Activated naive CD8-positive, alpha-beta T cell treated with anti-CD3 and anti-CD28 coated beads, Interleukin-2, amount 10 ng/mL, durations not matched to agents 7 days and 5 days (primary cell): ENCODE data around the gene AVEN. TPM values are rescaled to one million over a fixed set of nuclear protein-coding genes. Genes with fewer than 3 reads are reported as not detected.

Experiments used
- ATAC-seq: fragments of 150-1000 bp; cut with Tn5 transposase; one replicate; pipeline ENCODE4 v1.10.0; 2021; ENCODE audit warnings: low read depth, moderate library complexity
- POLR2A ChIA-PET: fragments of 350-600 bp; sonication (Branson Sonifier 250); formaldehyde crosslinking; loops from one replicate; lab custom pipeline; 2021; ENCODE audit warnings: antibody characterized with exemption; lab: Charles Lee
- DNase-seq: peaks from one replicate; pipeline ENCODE4 v3.0.0; 2021
- H3K27ac Mint-ChIP-seq: one replicate; pipeline ENCODE4 v1.8.0; 2022; ENCODE audit warnings: mild to moderate bottlenecking, mixed read lengths
- H3K27me3 Mint-ChIP-seq: one replicate; pipeline ENCODE4 v1.8.0; 2022; ENCODE audit warnings: mild to moderate bottlenecking, moderate library complexity, mixed read lengths
- H3K36me3 Mint-ChIP-seq: one replicate; pipeline ENCODE4 v1.8.0; 2021; ENCODE audit warnings: mild to moderate bottlenecking, mixed read lengths
- H3K4me1 Mint-ChIP-seq: one replicate; pipeline ENCODE4 v1.8.0; 2021; ENCODE audit warnings: mixed read lengths
- H3K4me3 Mint-ChIP-seq: one replicate; pipeline ENCODE4 v1.8.0; 2022; ENCODE audit warnings: mild to moderate bottlenecking, moderate library complexity, mixed read lengths
- H3K9me3 Mint-ChIP-seq: one replicate; pipeline ENCODE4 v1.8.0; 2021; ENCODE audit warnings: mixed read lengths
- total RNA-seq, 2 experiments: library from RNA; stranded (reverse); gene quantifications; one replicate each; pipeline ENCODE4 v1.2.3, GENCODE V29; 2021

AVEN gene
- total RNA-seq, 2 experiments from 2014 or later, result 6.1 to 6.3 TPM

GRCh38 chr15:33910741-33911140 lies 128.3 kb downstream of the AVEN start:
- DNase-seq, result no peak
- Mint-ChIP-seq H3K9me3 (no peaks in the 10 kb centered on the region), H3K4me3 (no peak overlapping the region), H3K4me1 (peaks cover 1% of the 10 kb centered on the region), H3K36me3 (peaks cover 1% of the 10 kb centered on the region), H3K27me3 (no peaks in the 10 kb centered on the region), H3K27ac (no peak overlapping the region)
- POLR2A ChIA-PET, result no interaction called here
- no peak for ATAC-seq

- Mint-ChIP-seq H3K27me3 (no peaks in the 10 kb centered on the region), H3K27ac (no peak overlapping the region), H3K4me3 (no peak overlapping the region), H3K36me3 (no peaks in the 10 kb centered on the region), H3K9me3 (no peaks in the 10 kb centered on the region), H3K4me1 (peaks cover under 1% of the 10 kb centered on the region)
- DNase-seq (no peak), ATAC-seq (no peak)
- POLR2A ChIA-PET, result no interaction called here
Observed at GRCh38 chr15:33908406-33908805, 130.6 kb downstream of the AVEN start.

GRCh38 chr15:33907326-33907725 lies 131.7 kb downstream of the AVEN start:
- no peak overlapping the region for H3K27ac Mint-ChIP-seq

GRCh38 chr15:33903661-33904060 lies 135.3 kb downstream of the AVEN start:
- H3K36me3 Mint-ChIP-seq, result no peaks in the 10 kb centered on the region
- POLR2A ChIA-PET, result no interaction called here
- H3K27ac Mint-ChIP-seq, result no peak overlapping the region
- no peaks in the 10 kb centered on the region for H3K27me3 Mint-ChIP-seq
- H3K4me3 Mint-ChIP-seq, result no peak overlapping the region
- no peaks in the 10 kb centered on the region for H3K4me1 Mint-ChIP-seq
- peaks cover 1% of the 10 kb centered on the region for H3K9me3 Mint-ChIP-seq
- no peak for ATAC-seq
- no peak for DNase-seq

More at GRCh38 chr15:33907326-33907725, 131.7 kb downstream of the AVEN start:
- POLR2A ChIA-PET, result no interaction called here
- no peaks in the 10 kb centered on the region for H3K9me3 Mint-ChIP-seq
- H3K4me3 Mint-ChIP-seq, result no peak overlapping the region
- no peaks in the 10 kb centered on the region for H3K27me3 Mint-ChIP-seq
- ATAC-seq, result no peak
- no peaks in the 10 kb centered on the region for H3K4me1 Mint-ChIP-seq
- no peaks in the 10 kb centered on the region for H3K36me3 Mint-ChIP-seq
- no peak for DNase-seq

- H3K9me3 Mint-ChIP-seq, result peaks cover 1% of the 10 kb centered on the region
- H3K27me3 Mint-ChIP-seq, result no peaks in the 10 kb centered on the region
- no peaks in the 10 kb centered on the region for H3K4me1 Mint-ChIP-seq
- no peak overlapping the region for H3K4me3 Mint-ChIP-seq
- H3K36me3 Mint-ChIP-seq, result no peaks in the 10 kb centered on the region
- ATAC-seq, result no peak
- H3K27ac Mint-ChIP-seq, result no peak overlapping the region
- no peak for DNase-seq
- POLR2A ChIA-PET, result no interaction called here
Observed at GRCh38 chr15:33902043-33902442, 137.0 kb downstream of the AVEN start.

- H3K9me3 Mint-ChIP-seq, result no peaks in the 10 kb centered on the region
- ATAC-seq, result no peak
Observed at GRCh38 chr15:33894193-33894592, 144.8 kb downstream of the AVEN start.

GRCh38 chr15:33888176-33888575 lies 150.8 kb downstream of the AVEN start:
- no peak for ATAC-seq
- no peaks in the 10 kb centered on the region for H3K4me1 Mint-ChIP-seq
- POLR2A ChIA-PET, result no interaction called here

More at GRCh38 chr15:33894193-33894592, 144.8 kb downstream of the AVEN start:
- Mint-ChIP-seq H3K4me3 (peak overlapping the region; percentile 6), H3K36me3 (peaks cover 3% of the 10 kb centered on the region), H3K27ac (peak overlapping the region; percentile 59), H3K4me1 (peaks cover 5% of the 10 kb centered on the region), H3K27me3 (no peaks in the 10 kb centered on the region)
- no peak for DNase-seq
- POLR2A ChIA-PET, result no interaction called here

GRCh38 chr15:33882921-33883320 lies 156.1 kb downstream of the AVEN start:
- Mint-ChIP-seq H3K27me3 (no peaks in the 10 kb centered on the region), H3K9me3 (peaks cover 4% of the 10 kb centered on the region), H3K4me1 (no peaks in the 10 kb centered on the region), H3K4me3 (no peak overlapping the region), H3K27ac (no peak overlapping the region), H3K36me3 (no peaks in the 10 kb centered on the region)
- ATAC-seq, result no peak
- POLR2A ChIA-PET, result no interaction called here
- no peak for DNase-seq

More at GRCh38 chr15:33888176-33888575, 150.8 kb downstream of the AVEN start:
- H3K27ac Mint-ChIP-seq, result no peak overlapping the region
- no peak for DNase-seq
- H3K4me3 Mint-ChIP-seq, result no peak overlapping the region
- no peaks in the 10 kb centered on the region for H3K36me3 Mint-ChIP-seq
- no peaks in the 10 kb centered on the region for H3K27me3 Mint-ChIP-seq
- peaks cover 5% of the 10 kb centered on the region for H3K9me3 Mint-ChIP-seq

- H3K4me3 Mint-ChIP-seq, result no peak overlapping the region
- no peaks in the 10 kb centered on the region for H3K36me3 Mint-ChIP-seq
- ATAC-seq, result no peak
- H3K4me1 Mint-ChIP-seq, result peaks cover 1% of the 10 kb centered on the region
- H3K9me3 Mint-ChIP-seq, result no peaks in the 10 kb centered on the region
- no peak overlapping the region for H3K27ac Mint-ChIP-seq
- DNase-seq, result no peak
- POLR2A ChIA-PET, result no interaction called here
- H3K27me3 Mint-ChIP-seq, result no peaks in the 10 kb centered on the region
Observed at GRCh38 chr15:33874156-33874555, 164.8 kb downstream of the AVEN start.

- Mint-ChIP-seq H3K27me3 (no peaks in the 10 kb centered on the region), H3K9me3 (no peaks in the 10 kb centered on the region), H3K4me3 (no peak overlapping the region), H3K4me1 (peaks cover 1% of the 10 kb centered on the region), H3K36me3 (no peaks in the 10 kb centered on the region), H3K27ac (no peak overlapping the region)
- ATAC-seq (no peak), DNase-seq (no peak)
- POLR2A ChIA-PET, result no interaction called here
Observed at GRCh38 chr15:33872416-33873106, 166.4 kb downstream of the AVEN start.

- no peaks in the 10 kb centered on the region for H3K9me3 Mint-ChIP-seq
- no peaks in the 10 kb centered on the region for H3K36me3 Mint-ChIP-seq
- DNase-seq, result no peak
- ATAC-seq, result no peak
- no peak overlapping the region for H3K27ac Mint-ChIP-seq
- H3K4me3 Mint-ChIP-seq, result no peak overlapping the region
- H3K4me1 Mint-ChIP-seq, result peaks cover 1% of the 10 kb centered on the region
- no peaks in the 10 kb centered on the region for H3K27me3 Mint-ChIP-seq
- POLR2A ChIA-PET, result no interaction called here
Observed at GRCh38 chr15:33871980-33872379, 167.0 kb downstream of the AVEN start.

GRCh38 chr15:33866101-33866737 lies 172.8 kb downstream of the AVEN start:
- POLR2A ChIA-PET, result no interaction called here
- Mint-ChIP-seq H3K27ac (no peak overlapping the region), H3K36me3 (peaks cover 1% of the 10 kb centered on the region), H3K9me3 (no peaks in the 10 kb centered on the region), H3K4me3 (no peak overlapping the region), H3K27me3 (no peaks in the 10 kb centered on the region), H3K4me1 (peaks cover 1% of the 10 kb centered on the region)
- no peak for ATAC-seq
- DNase-seq, result no peak

- no peaks in the 10 kb centered on the region for H3K27me3 Mint-ChIP-seq
Observed at GRCh38 chr15:33865416-33865815, 173.6 kb downstream of the AVEN start.

More at GRCh38 chr15:33865416-33865815, 173.6 kb downstream of the AVEN start:
- POLR2A ChIA-PET, result no interaction called here
- ATAC-seq (no peak), DNase-seq (no peak)
- no peak overlapping the region for H3K27ac Mint-ChIP-seq
- peaks cover 1% of the 10 kb centered on the region for H3K4me1 Mint-ChIP-seq
- H3K36me3 Mint-ChIP-seq, result peaks cover 1% of the 10 kb centered on the region
- H3K9me3 Mint-ChIP-seq, result no peaks in the 10 kb centered on the region
- H3K4me3 Mint-ChIP-seq, result no peak overlapping the region
